ENCODE results near the gene MACROD1.

- TF ChIP-seq POLR2A (IDR thresholded peaks at IDR 0.05) (no peak), CTCF (IDR thresholded peaks at IDR 0.05 in 8 of 11, conservative IDR thresholded peaks at IDR 0.05 in 3 of 11) (no peak)
These were observed 13.2 kb upstream of the MACROD1 start for GRCh38 chr11:64178951-64179639.

Data from spleen (tissue), 7 donors.